Measurements from ENCODE around the gene ASB16. TPM values are rescaled to one million over a fixed set of nuclear protein-coding genes. Genes with fewer than 3 reads are reported as not detected.

Gene ASB16
- total and polyA plus RNA-seq, 9 of the 15 experiments (the other 6 are each of a cell fraction or from before 2014, with no cell fraction given) = 0.03 to 0.07 TPM; not detected in 7

DNA sequence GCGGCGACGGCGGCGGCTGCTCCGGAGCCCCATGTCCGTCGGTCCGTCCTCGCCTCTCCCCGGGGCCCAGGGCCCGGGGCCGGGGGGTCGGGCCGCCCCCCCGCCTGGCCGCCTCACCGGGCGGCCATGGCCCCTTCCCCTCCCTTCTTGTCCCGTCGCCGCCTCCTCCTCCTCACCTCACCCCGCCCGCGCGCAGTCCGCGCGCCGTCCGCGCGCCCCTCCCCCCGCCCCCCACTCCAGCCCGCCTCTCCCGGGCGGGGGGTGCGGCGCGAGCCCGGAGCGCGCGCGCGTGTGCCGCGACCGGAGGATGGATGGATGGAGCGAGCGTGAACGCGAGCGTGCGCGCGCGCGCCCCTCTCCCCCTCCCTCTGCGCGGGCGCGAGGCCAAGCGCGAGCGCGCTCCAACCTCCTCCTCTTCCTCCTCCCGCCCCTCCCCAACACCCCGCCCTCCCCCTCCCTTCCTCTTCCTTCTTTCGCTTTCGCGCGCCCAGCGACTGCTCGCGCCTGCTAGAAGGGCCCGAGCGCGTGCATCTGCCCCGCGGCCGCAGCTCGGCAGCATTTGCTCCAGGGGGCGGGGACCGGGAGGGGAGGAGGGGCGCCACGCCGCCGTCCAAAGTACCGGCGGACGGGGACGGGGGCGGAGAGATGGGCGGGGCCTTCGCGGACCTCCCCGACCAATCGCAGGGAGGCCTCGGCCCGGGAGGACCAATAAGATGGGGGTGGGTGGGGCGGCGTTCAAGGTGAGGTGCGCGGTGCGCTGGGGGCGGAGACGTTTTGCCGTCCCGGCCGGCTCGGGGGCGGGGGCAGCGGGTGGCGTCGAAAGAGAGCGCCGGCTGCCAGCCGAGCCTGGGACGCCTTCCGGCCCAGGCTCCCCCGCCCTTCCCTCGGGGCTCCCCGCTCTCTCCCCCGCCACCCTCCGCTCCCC lies 29.3 kb downstream of the ASB16 start, which contains the start of gene ATXN7L3 (continued):
- TF ChIP-seq, protein P1, sequence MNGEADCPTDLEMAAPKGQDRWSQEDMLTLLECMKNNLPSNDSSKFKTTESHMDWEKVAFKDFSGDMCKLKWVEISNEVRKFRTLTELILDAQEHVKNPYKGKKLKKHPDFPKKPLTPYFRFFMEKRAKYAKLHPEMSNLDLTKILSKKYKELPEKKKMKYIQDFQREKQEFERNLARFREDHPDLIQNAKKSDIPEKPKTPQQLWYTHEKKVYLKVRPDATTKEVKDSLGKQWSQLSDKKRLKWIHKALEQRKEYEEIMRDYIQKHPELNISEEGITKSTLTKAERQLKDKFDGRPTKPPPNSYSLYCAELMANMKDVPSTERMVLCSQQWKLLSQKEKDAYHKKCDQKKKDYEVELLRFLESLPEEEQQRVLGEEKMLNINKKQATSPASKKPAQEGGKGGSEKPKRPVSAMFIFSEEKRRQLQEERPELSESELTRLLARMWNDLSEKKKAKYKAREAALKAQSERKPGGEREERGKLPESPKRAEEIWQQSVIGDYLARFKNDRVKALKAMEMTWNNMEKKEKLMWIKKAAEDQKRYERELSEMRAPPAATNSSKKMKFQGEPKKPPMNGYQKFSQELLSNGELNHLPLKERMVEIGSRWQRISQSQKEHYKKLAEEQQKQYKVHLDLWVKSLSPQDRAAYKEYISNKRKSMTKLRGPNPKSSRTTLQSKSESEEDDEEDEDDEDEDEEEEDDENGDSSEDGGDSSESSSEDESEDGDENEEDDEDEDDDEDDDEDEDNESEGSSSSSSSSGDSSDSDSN (IDR thresholded peaks at IDR 0.05; ENCODE audit: borderline replicate concordance in 1 of 2, low read depth in 2 of 2, low read length in 2 of 2) = 0 out of 4 replicates have a peak, but pooled peaks of 1 of the 2 experiments have one; percentile 17
- TF ChIP-seq, protein P2, sequence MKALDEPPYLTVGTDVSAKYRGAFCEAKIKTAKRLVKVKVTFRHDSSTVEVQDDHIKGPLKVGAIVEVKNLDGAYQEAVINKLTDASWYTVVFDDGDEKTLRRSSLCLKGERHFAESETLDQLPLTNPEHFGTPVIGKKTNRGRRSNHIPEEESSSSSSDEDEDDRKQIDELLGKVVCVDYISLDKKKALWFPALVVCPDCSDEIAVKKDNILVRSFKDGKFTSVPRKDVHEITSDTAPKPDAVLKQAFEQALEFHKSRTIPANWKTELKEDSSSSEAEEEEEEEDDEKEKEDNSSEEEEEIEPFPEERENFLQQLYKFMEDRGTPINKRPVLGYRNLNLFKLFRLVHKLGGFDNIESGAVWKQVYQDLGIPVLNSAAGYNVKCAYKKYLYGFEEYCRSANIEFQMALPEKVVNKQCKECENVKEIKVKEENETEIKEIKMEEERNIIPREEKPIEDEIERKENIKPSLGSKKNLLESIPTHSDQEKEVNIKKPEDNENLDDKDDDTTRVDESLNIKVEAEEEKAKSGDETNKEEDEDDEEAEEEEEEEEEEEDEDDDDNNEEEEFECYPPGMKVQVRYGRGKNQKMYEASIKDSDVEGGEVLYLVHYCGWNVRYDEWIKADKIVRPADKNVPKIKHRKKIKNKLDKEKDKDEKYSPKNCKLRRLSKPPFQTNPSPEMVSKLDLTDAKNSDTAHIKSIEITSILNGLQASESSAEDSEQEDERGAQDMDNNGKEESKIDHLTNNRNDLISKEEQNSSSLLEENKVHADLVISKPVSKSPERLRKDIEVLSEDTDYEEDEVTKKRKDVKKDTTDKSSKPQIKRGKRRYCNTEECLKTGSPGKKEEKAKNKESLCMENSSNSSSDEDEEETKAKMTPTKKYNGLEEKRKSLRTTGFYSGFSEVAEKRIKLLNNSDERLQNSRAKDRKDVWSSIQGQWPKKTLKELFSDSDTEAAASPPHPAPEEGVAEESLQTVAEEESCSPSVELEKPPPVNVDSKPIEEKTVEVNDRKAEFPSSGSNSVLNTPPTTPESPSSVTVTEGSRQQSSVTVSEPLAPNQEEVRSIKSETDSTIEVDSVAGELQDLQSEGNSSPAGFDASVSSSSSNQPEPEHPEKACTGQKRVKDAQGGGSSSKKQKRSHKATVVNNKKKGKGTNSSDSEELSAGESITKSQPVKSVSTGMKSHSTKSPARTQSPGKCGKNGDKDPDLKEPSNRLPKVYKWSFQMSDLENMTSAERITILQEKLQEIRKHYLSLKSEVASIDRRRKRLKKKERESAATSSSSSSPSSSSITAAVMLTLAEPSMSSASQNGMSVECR (CRISPR knock-in tag; IDR thresholded peaks at IDR 0.05) = no peak
- TF ChIP-seq ELF1 (tag; IDR thresholded peaks at IDR 0.05) = peak; percentile 36
- TF ChIP-seq ZNF584 (CRISPR knock-in tag; IDR thresholded peaks at IDR 0.05; ENCODE audit: low read depth) = peak; percentile 43; the same call in 1 of the 2 replicates
- TF ChIP-seq ZNF121 (CRISPR knock-in tag; conservative IDR thresholded peaks at IDR 0.05) = no peak
- 0 out of 4 replicates have a peak, but pooled peaks of 1 of the 2 experiments have one; percentile 19 for TF ChIP-seq RCOR1 (IDR thresholded peaks at IDR 0.05; ENCODE audit: borderline replicate concordance in 1 of 2, low read depth in 2 of 2, low read length in 2 of 2)
- TF ChIP-seq ZNF263 (CRISPR knock-in tag; IDR thresholded peaks at IDR 0.05; ENCODE audit: borderline replicate concordance) = peak; percentile 95
- TF ChIP-seq RNF2 (IDR thresholded peaks at IDR 0.05) = no peak
- peak; percentile 54 for TF ChIP-seq CCNT2 (IDR thresholded peaks at IDR 0.05; ENCODE audit: borderline replicate concordance, extremely low read depth, insufficient read length, low read depth, low read length)
- peak; percentile 92 for TF ChIP-seq GABPA (tag; conservative IDR thresholded peaks at IDR 0.05; ENCODE audit: low read depth)
- TF ChIP-seq, protein P3, sequence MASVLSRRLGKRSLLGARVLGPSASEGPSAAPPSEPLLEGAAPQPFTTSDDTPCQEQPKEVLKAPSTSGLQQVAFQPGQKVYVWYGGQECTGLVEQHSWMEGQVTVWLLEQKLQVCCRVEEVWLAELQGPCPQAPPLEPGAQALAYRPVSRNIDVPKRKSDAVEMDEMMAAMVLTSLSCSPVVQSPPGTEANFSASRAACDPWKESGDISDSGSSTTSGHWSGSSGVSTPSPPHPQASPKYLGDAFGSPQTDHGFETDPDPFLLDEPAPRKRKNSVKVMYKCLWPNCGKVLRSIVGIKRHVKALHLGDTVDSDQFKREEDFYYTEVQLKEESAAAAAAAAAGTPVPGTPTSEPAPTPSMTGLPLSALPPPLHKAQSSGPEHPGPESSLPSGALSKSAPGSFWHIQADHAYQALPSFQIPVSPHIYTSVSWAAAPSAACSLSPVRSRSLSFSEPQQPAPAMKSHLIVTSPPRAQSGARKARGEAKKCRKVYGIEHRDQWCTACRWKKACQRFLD (CRISPR knock-in tag; IDR thresholded peaks at IDR 0.05) = peak; percentile 95
- TF ChIP-seq TAF1 (IDR thresholded peaks at IDR 0.05; ENCODE audit: control insufficient read depth, extremely low read depth, insufficient read depth, low read length, severe bottlenecking) = peak; percentile 49
- peak; percentile 79; the same call in 1 of the 2 replicates for TF ChIP-seq ZBTB7A (IDR thresholded peaks at IDR 0.05; ENCODE audit: borderline replicate concordance, control insufficient read depth, low read depth, low read length)
